Activated CD4-positive, alpha-beta T cell treated with anti-CD3 and anti-CD28 coated beads, Interleukin-2, amount 10 ng/mL, durations not matched to agents 7 days and 5 days (primary cell): Measurements from ENCODE around the gene LBH. TPM values are rescaled to one million over a fixed set of nuclear protein-coding genes. Genes with fewer than 3 reads are reported as not detected.

Experiments
- CTCF ChIA-PET: fragments of 350-600 bp; sonication (Branson Sonifier 250); formaldehyde crosslinking; loops from one replicate; lab custom pipeline; 2021; ENCODE audit warnings: antibody characterized with exemption; lab: Charles Lee
- POLR2A ChIA-PET: fragments of 350-600 bp; sonication (Branson Sonifier 250); formaldehyde crosslinking; loops from one replicate; lab custom pipeline; 2021; ENCODE audit warnings: antibody characterized with exemption; lab: Charles Lee
- DNase-seq: peaks from one replicate; pipeline ENCODE4 v3.0.0-alpha.2; 2020
- H3K27ac Mint-ChIP-seq: one replicate; pipeline ENCODE4 v1.8.0; 2021; ENCODE audit warnings: mild to moderate bottlenecking, moderate library complexity, mixed read lengths
- H3K27me3 Mint-ChIP-seq: one replicate; pipeline ENCODE4 v1.8.0; 2021; ENCODE audit warnings: mixed read lengths
- H3K36me3 Mint-ChIP-seq: one replicate; pipeline ENCODE4 v1.8.0; 2021; ENCODE audit warnings: low read depth, mixed read lengths
- H3K4me1 Mint-ChIP-seq: one replicate; pipeline ENCODE4 v1.8.0; 2021; ENCODE audit warnings: mixed read lengths
- H3K4me3 Mint-ChIP-seq: one replicate; pipeline ENCODE4 v1.8.0; 2021; ENCODE audit warnings: mild to moderate bottlenecking, moderate library complexity, mixed read lengths
- H3K9me3 Mint-ChIP-seq: one replicate; pipeline ENCODE4 v1.8.0; 2021; ENCODE audit warnings: mixed read lengths
- total RNA-seq, 2 experiments: library from RNA; stranded (reverse); gene quantifications; one replicate each; pipeline ENCODE4 v1.2.3, GENCODE V29; 2021

The LBH gene
- total RNA-seq, 2 experiments from 2014 or later: 136 to 146 TPM

GRCh38 chr2:30255026-30255425 is 23.7 kb downstream of the LBH start:
- POLR2A ChIA-PET: no interaction called here

DNA sequence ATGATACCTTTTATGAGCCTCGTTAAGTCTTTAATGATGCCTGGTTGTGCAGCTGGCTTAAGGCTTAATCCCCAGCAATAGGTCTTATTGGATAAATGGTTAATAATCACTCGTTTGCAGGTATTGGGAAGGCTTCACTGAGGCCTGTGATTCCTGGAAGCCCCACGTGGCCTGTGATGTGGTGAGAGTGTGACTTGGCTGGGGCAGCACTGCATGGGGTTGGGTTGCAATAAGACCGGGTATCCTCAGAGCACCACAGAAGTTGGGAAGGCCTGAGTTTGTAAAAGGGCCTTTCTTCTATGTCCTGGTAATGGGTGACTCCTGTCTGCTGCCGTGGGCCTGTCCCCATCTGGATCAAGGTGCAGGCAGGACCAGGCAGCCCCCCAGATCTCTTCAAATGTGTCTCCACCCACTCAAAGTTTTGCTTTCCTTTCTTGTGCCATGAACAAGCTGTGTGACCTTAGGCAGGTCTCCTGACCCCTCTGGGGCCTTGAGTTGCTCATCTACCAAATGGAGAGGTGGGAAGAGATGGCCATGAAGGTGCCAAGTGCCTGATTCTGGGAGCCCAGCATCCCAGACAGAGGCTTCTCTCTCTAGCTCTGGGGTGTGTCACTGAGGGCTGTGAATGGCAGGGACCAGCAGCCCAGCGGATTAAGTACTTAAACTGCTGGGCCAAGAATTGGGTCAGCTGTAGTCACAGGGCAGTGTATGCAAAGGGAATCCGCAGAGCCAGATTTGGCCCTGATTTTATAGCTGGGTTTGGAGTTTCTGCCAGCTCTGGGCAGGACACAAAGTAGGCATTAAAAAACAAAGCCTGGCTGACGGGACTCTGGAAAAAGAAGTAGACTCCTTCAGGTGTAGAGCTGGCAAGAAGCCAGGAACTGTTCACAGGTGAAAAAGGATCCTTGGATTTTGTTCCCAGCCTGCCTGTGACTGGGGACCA is 24.4 kb downstream of the LBH start:
- Mint-ChIP-seq H3K4me1 (peaks cover 86% of the 10 kb centered on the region), H3K4me3 (no peak overlapping the region), H3K27ac (peak overlapping the region; percentile 88), H3K36me3 (peaks cover 77% of the 10 kb centered on the region), H3K27me3 (no peaks in the 10 kb centered on the region), H3K9me3 (peaks cover 4% of the 10 kb centered on the region)
- no peak for DNase-seq
- ChIA-PET CTCF (interaction anchor here (0.7 to 2.5 kb wide), 5 partner anchors 11 to 30 kb away, joined by 3 to 6 read pairs (median 4); no protein-coding TSS in a partner anchor), POLR2A (no interaction called here)

More at GRCh38 chr2:30255026-30255425, 23.7 kb downstream of the LBH start:
- Mint-ChIP-seq H3K27me3 (no peaks in the 10 kb centered on the region), H3K27ac (no peak overlapping the region), H3K4me3 (no peak overlapping the region), H3K9me3 (peaks cover 4% of the 10 kb centered on the region), H3K36me3 (peaks cover 78% of the 10 kb centered on the region), H3K4me1 (peaks cover 79% of the 10 kb centered on the region)
- CTCF ChIA-PET: interaction anchor here (1.3 to 3.0 kb wide), 3 partner anchors 12 to 21 kb away, joined by 3 to 18 read pairs (median 4); no protein-coding TSS in a partner anchor
- DNase-seq: no peak

DNA sequence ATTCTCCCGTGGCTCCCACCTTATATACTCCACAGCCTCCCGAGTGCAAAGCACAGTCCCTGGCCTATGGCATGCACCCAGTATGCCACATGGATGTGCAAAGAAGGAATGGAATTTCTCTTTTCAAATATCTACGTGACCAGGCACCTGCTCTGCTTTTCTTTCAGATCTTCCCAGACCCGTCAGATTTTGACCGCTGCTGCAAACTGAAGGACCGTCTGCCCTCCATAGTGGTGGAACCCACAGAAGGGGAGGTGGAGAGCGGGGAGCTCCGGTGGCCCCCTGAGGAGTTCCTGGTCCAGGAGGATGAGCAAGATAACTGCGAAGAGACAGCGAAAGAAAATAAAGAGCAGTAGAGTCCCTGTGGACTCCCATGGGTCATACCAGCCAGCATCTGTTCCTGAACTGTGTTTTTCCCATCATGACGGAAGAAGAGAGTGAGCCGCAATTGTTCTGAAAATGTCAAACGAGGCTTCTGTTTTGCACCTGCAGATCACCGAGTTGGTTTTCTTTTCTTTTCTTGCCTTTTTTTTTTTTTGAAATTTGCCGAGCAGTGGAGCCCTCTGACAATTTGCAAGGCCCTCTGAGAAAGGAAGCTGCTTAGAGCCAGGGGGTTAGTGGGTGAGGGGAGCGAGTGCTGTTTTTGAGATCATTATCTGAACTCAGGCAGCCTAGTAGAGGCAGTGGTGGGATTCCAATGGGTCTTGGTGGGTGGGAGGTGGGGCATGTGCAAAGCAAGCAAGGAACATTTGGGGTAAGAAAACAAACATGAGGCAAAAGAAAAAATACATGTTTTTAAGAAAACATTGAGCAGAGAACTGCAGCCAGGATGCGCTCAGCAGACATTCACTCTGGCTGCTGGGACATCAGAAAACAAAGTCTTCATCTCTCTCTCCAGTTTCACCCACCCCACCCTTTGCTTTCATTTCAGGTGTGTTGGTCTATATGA is 26.2 kb downstream of the LBH start:
- H3K4me3 Mint-ChIP-seq: peak overlapping the region; percentile 47
- peaks cover 77% of the 10 kb centered on the region for H3K36me3 Mint-ChIP-seq
- ChIA-PET CTCF (interaction anchor here (0.7 to 2.5 kb wide), 6 partner anchors 10 to 103 kb away, joined by 3 to 7 read pairs (median 4); no protein-coding TSS in a partner anchor), POLR2A (interaction anchor here (0.5 kb wide), 1 partner anchor 281 kb away, joined by 5 read pairs; no protein-coding TSS in a partner anchor)
- peak overlapping the region; percentile 88 for H3K27ac Mint-ChIP-seq
- peaks cover 8% of the 10 kb centered on the region for H3K9me3 Mint-ChIP-seq
- no peaks in the 10 kb centered on the region for H3K27me3 Mint-ChIP-seq
- peaks cover 93% of the 10 kb centered on the region for H3K4me1 Mint-ChIP-seq
- peak; percentile 56 for DNase-seq

DNA sequence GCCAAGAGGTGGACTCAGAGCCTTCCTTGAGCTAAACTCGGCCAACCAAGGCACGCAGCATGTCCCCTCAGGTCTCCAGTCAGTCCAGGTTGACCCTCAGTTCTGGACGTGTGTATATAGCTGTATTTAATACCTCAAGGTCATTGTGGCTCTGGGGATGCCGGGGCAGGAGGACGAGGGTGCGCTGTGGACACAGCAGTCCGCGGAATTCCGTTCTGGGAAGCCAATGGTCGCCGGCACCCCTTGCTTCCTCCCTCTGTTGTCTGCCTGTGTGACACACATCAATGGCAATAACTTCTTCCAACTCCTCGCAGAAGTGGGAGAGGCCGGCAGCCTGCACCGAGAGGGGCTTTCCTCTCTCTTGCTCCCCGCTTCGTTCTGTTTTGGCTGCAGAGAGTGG is 27.7 kb downstream of the LBH start:
- H3K9me3 Mint-ChIP-seq: peaks cover 16% of the 10 kb centered on the region
- H3K4me3 Mint-ChIP-seq: no peak overlapping the region
- DNase-seq: no peak
- POLR2A ChIA-PET: no interaction called here
- H3K27ac Mint-ChIP-seq: peak overlapping the region; percentile 88
- peaks cover 79% of the 10 kb centered on the region for H3K36me3 Mint-ChIP-seq
- H3K27me3 Mint-ChIP-seq: no peaks in the 10 kb centered on the region
- CTCF ChIA-PET: interaction anchor here (1.0 kb wide), 1 partner anchor 13 kb away, joined by 5 read pairs; no protein-coding TSS in a partner anchor
- H3K4me1 Mint-ChIP-seq: peaks cover 87% of the 10 kb centered on the region

- Mint-ChIP-seq H3K4me3 (no peak overlapping the region), H3K27me3 (no peaks in the 10 kb centered on the region), H3K36me3 (peaks cover 86% of the 10 kb centered on the region), H3K27ac (peak overlapping the region; percentile 11), H3K4me1 (peaks cover 83% of the 10 kb centered on the region), H3K9me3 (peaks cover 20% of the 10 kb centered on the region)
- no peak for DNase-seq
- CTCF ChIA-PET: interaction anchor here (1.0 kb wide), 2 partner anchors 12 to 21 kb away, joined by 5 read pairs; no protein-coding TSS in a partner anchor
- POLR2A ChIA-PET: no interaction called here
Observed at GRCh38 chr2:30259827-30260679, 28.7 kb downstream of the LBH start.

DNA sequence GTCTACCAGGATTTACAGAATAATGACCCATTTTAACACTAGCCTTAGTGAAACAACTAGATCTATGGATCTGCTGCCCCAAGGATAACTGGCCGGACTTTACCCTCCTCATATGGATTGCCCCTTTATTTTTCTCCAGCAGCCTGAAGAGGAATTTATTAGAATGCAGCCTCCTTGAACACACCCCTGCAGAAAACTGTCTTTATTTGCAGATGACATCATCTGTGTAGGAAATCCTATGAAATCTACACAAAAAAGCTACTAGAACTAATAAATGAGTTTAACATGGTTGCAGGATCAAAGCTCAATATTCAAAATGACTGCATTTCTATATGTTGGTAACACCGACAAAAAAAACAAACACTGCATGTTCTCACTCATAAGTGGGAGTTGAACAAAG is 29.6 kb downstream of the LBH start:
- Mint-ChIP-seq H3K27ac (peak overlapping the region; percentile 82), H3K4me1 (peaks cover 83% of the 10 kb centered on the region), H3K27me3 (no peaks in the 10 kb centered on the region), H3K36me3 (peaks cover 85% of the 10 kb centered on the region), H3K9me3 (peaks cover 21% of the 10 kb centered on the region), H3K4me3 (no peak overlapping the region)
- ChIA-PET POLR2A (interaction anchor here (0.6 kb wide), 1 partner anchor 537 kb away, joined by 3 read pairs; no protein-coding TSS in a partner anchor), CTCF (interaction anchor here (0.5 to 2.3 kb wide), 2 partner anchors 8 to 21 kb away, joined by 3 to 10 read pairs; no protein-coding TSS in a partner anchor)
- no peak for DNase-seq

GRCh38 chr2:30261695-30262211 is 30.4 kb downstream of the LBH start:
- peaks cover 83% of the 10 kb centered on the region for H3K4me1 Mint-ChIP-seq
- peaks cover 21% of the 10 kb centered on the region for H3K9me3 Mint-ChIP-seq
- H3K36me3 Mint-ChIP-seq: peaks cover 80% of the 10 kb centered on the region
- CTCF ChIA-PET: interaction anchor here (0.6 to 2.3 kb wide), 4 partner anchors 21 to 287 kb away, joined by 3 to 10 read pairs (median 4); no protein-coding TSS in a partner anchor
- DNase-seq: no peak
- no peaks in the 10 kb centered on the region for H3K27me3 Mint-ChIP-seq
- POLR2A ChIA-PET: no interaction called here
- H3K27ac Mint-ChIP-seq: peak overlapping the region; percentile 72
- no peak overlapping the region for H3K4me3 Mint-ChIP-seq

- H3K4me1 Mint-ChIP-seq: peaks cover 83% of the 10 kb centered on the region
- H3K4me3 Mint-ChIP-seq: no peak overlapping the region
- peaks cover 24% of the 10 kb centered on the region for H3K9me3 Mint-ChIP-seq
- DNase-seq: no peak
- CTCF ChIA-PET: interaction anchor here (1.5 to 2.3 kb wide), 3 partner anchors 20 to 45 kb away, joined by 4 to 10 read pairs (median 4); no protein-coding TSS in a partner anchor
- peaks cover 76% of the 10 kb centered on the region for H3K36me3 Mint-ChIP-seq
- H3K27me3 Mint-ChIP-seq: no peaks in the 10 kb centered on the region
- POLR2A ChIA-PET: no interaction called here
- peak overlapping the region; percentile 65 for H3K27ac Mint-ChIP-seq
Observed at GRCh38 chr2:30262716-30263309, 31.5 kb downstream of the LBH start.

DNA sequence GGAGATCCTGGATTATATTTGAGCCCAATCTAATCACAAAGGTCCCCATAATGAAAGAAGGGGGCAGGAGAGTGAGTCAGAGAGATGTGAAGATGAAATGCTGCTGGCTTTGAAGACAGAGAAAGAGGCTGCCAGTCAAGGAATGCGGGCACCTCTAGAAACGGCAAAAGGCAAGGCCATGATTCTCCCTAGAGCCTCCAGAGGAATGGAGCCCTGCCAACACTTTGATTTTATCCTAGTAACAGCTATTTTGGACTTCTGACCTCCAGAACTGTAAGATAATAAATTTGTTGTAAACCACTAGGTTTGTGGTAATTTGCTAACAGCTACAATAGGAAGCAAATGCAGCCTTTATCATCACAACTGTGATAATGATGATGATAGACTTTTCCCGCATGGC is 32.9 kb downstream of the LBH start:
- H3K4me3 Mint-ChIP-seq: no peak overlapping the region
- DNase-seq: no peak
- ChIA-PET POLR2A (no interaction called here), CTCF (interaction anchor here (0.9 kb wide), 1 partner anchor 25 kb away, joined by 3 read pairs; no protein-coding TSS in a partner anchor)
- peaks cover 62% of the 10 kb centered on the region for H3K36me3 Mint-ChIP-seq
- no peak overlapping the region for H3K27ac Mint-ChIP-seq
- H3K9me3 Mint-ChIP-seq: peaks cover 24% of the 10 kb centered on the region
- H3K27me3 Mint-ChIP-seq: no peaks in the 10 kb centered on the region
- peaks cover 83% of the 10 kb centered on the region for H3K4me1 Mint-ChIP-seq

GRCh38 chr2:30265052-30266015 is 34.0 kb downstream of the LBH start:
- DNase-seq: no peak
- peak overlapping the region; percentile 97 for H3K27ac Mint-ChIP-seq
- ChIA-PET POLR2A (no interaction called here), CTCF (interaction anchor here (0.6 to 2.4 kb wide), 6 partner anchors 13 to 35 kb away, joined by 3 to 14 read pairs (median 4); no protein-coding TSS in a partner anchor)
- peak overlapping the region; percentile 71 for H3K4me3 Mint-ChIP-seq
- peaks cover 24% of the 10 kb centered on the region for H3K9me3 Mint-ChIP-seq
- no peaks in the 10 kb centered on the region for H3K27me3 Mint-ChIP-seq
- peaks cover 51% of the 10 kb centered on the region for H3K36me3 Mint-ChIP-seq
- H3K4me1 Mint-ChIP-seq: peaks cover 81% of the 10 kb centered on the region
